ENCODE results near the gene HSPA6.
"Not testable (repeated sequence)": the region's sequence is repeated elsewhere in the genome, so short reads cannot be mapped to it uniquely, and the experiment has no call there.

Gene HSPA6

DNA sequence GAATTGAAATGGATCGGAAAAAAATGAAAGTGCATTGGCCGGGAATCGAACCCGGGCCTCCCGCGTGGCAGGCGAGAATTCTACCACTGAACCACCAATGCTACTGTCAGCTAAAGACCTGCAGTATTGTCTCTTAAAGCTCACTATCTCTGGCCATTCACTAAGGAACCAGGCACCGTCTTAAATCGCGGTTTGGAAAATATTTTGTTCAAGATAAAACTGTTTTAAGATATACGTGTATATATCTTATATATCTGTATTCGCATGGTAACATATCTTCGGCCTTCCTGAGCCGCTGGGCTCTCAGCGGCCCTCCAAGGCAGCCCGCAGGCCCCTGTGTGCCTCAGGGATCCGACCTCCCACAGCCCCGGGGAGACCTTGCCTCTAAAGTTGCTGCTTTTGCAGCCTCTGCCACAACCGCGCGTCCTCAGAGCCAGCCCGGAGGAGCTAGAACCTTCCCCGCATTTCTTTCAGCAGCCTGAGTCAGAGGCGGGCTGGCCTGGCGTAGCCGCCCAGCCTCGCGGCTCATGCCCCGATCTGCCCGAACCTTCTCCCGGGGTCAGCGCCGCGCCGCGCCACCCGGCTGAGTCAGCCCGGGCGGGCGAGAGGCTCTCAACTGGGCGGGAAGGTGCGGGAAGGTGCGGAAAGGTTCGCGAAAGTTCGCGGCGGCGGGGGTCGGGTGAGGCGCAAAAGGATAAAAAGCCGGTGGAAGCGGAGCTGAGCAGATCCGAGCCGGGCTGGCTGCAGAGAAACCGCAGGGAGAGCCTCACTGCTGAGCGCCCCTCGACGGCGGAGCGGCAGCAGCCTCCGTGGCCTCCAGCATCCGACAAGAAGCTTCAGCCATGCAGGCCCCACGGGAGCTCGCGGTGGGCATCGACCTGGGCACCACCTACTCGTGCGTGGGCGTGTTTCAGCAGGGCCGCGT is at the start of gene HSPA6 (continued):
- TF ChIP-seq, protein P1, sequence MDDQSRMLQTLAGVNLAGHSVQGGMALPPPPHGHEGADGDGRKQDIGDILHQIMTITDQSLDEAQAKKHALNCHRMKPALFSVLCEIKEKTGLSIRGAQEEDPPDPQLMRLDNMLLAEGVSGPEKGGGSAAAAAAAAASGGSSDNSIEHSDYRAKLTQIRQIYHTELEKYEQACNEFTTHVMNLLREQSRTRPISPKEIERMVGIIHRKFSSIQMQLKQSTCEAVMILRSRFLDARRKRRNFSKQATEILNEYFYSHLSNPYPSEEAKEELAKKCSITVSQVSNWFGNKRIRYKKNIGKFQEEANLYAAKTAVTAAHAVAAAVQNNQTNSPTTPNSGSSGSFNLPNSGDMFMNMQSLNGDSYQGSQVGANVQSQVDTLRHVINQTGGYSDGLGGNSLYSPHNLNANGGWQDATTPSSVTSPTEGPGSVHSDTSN (CRISPR knock-in tag; IDR thresholded peaks at IDR 0.05), result 0 out of 2 replicates have a peak, but pooled peaks have one; percentile 56
- TF ChIP-seq ZBTB17 (tag by site-specific recombination; IDR thresholded peaks at IDR 0.05) (peak; percentile 57), SP3 (tag by site-specific recombination; IDR thresholded peaks at IDR 0.05) (0 out of 2 replicates have a peak, but pooled peaks have one; percentile 11), ZXDB (tag by site-specific recombination; IDR thresholded peaks at IDR 0.05) (peak; percentile 56), ZBTB8A (tag by site-specific recombination; IDR thresholded peaks at IDR 0.05) (peak; percentile 91), KLF10 (tag by site-specific recombination; IDR thresholded peaks at IDR 0.05) (peak; percentile 40; the same call in 1 of the 2 replicates), GLIS2 (tag by site-specific recombination; IDR thresholded peaks at IDR 0.05) (peak; percentile 74), ZNF629 (tag by site-specific recombination; IDR thresholded peaks at IDR 0.05) (0 out of 2 replicates have a peak, but pooled peaks have one; percentile 30), YY2 (tag by site-specific recombination; IDR thresholded peaks at IDR 0.05) (peak; percentile 34; the same call in 1 of the 2 replicates), KLF8 (tag by site-specific recombination; IDR thresholded peaks at IDR 0.05) (peak; percentile 26; the same call in 1 of the 2 replicates), ZNF394 (tag by site-specific recombination; IDR thresholded peaks at IDR 0.05; ENCODE audit: borderline replicate concordance) (peak; percentile 40), ZNF558 (tag by site-specific recombination; IDR thresholded peaks at IDR 0.05) (peak; percentile 39; the same call in 1 of the 2 replicates), ZNF600 (tag by site-specific recombination; IDR thresholded peaks at IDR 0.05) (peak; percentile 59), ZNF639 (tag by site-specific recombination; IDR thresholded peaks at IDR 0.05) (peak; percentile 60; the same call in 1 of the 2 replicates), ZNF777 (tag by site-specific recombination; IDR thresholded peaks at IDR 0.05; ENCODE audit: borderline replicate concordance) (peak; percentile 86; the same call in 1 of the 2 replicates), ZNF24 (tag by site-specific recombination; IDR thresholded peaks at IDR 0.05) (peak; percentile 49; the same call in 1 of the 2 replicates), ZBTB44 (tag by site-specific recombination; IDR thresholded peaks at IDR 0.05) (peak; percentile 32; the same call in 1 of the 2 replicates), ZNF580 (tag by site-specific recombination; IDR thresholded peaks at IDR 0.05) (peak; percentile 67; the same call in 1 of the 2 replicates), ZNF2 (tag by site-specific recombination; IDR thresholded peaks at IDR 0.05) (0 out of 2 replicates have a peak, but pooled peaks have one; percentile 53), ZNF561 (tag by site-specific recombination; IDR thresholded peaks at IDR 0.05; ENCODE audit: borderline replicate concordance) (peak; percentile 75; the same call in 1 of the 2 replicates), ZBTB48 (tag by site-specific recombination; IDR thresholded peaks at IDR 0.05) (peak; percentile 87), ZNF660 (tag by site-specific recombination; IDR thresholded peaks at IDR 0.05) (peak; percentile 78), ZNF501 (tag by site-specific recombination; IDR thresholded peaks at IDR 0.05) (peak; percentile 54; the same call in 1 of the 2 replicates), ZEB2 (tag by site-specific recombination; IDR thresholded peaks at IDR 0.05) (peak; percentile 17; the same call in 1 of the 2 replicates), ZNF76 (tag by site-specific recombination; IDR thresholded peaks at IDR 0.05; ENCODE audit: borderline replicate concordance, low read depth) (peak; percentile 40; the same call in 1 of the 2 replicates), ZFP37 (tag by site-specific recombination; IDR thresholded peaks at IDR 0.05) (0 out of 2 replicates have a peak, but pooled peaks have one; percentile 52)
- TF ChIP-seq, protein P2, sequence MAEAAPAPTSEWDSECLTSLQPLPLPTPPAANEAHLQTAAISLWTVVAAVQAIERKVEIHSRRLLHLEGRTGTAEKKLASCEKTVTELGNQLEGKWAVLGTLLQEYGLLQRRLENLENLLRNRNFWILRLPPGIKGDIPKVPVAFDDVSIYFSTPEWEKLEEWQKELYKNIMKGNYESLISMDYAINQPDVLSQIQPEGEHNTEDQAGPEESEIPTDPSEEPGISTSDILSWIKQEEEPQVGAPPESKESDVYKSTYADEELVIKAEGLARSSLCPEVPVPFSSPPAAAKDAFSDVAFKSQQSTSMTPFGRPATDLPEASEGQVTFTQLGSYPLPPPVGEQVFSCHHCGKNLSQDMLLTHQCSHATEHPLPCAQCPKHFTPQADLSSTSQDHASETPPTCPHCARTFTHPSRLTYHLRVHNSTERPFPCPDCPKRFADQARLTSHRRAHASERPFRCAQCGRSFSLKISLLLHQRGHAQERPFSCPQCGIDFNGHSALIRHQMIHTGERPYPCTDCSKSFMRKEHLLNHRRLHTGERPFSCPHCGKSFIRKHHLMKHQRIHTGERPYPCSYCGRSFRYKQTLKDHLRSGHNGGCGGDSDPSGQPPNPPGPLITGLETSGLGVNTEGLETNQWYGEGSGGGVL (tag by site-specific recombination; IDR thresholded peaks at IDR 0.05), result peak; percentile 79
- TF ChIP-seq, protein P3, sequence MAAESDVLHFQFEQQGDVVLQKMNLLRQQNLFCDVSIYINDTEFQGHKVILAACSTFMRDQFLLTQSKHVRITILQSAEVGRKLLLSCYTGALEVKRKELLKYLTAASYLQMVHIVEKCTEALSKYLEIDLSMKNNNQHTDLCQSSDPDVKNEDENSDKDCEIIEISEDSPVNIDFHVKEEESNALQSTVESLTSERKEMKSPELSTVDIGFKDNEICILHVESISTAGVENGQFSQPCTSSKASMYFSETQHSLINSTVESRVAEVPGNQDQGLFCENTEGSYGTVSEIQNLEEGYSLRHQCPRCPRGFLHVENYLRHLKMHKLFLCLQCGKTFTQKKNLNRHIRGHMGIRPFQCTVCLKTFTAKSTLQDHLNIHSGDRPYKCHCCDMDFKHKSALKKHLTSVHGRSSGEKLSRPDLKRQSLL (tag by site-specific recombination; IDR thresholded peaks at IDR 0.05), result peak; percentile 58

DNA sequence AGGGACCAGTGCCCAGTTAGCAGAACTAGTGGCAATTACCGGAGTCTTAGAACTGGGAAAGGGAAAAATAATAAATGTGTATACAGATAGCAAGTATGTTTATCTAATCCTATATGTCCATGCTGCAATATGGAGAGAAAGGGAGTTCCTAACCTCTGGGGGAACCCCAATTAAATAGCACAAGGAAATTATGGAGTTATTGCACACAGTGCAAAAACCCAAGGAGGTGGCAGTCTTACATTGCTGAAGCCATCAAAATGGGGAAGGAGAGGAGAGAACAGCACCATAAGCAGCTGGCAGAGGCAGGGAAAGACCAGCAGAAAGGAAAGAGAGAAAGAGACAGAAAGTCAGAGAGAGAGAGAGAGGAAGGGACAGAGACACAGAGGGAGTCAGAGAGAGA is 46.6 kb upstream of the HSPA6 start:
- POLR2A ChIA-PET; H3K9me3 ChIP-seq (ENCODE audit: control insufficient read depth, insufficient read depth, low read depth, low read length); H3K27ac ChIP-seq (ENCODE audit: extremely low read depth, low read depth, low read length); H3K4me1 ChIP-seq (ENCODE audit: control insufficient read depth, insufficient read depth, low read length); H3K4me3 ChIP-seq (ENCODE audit: low read depth, low read length); H3K36me3 ChIP-seq (ENCODE audit: control insufficient read depth in 2 of 2, insufficient read depth in 1 of 2, low read length in 2 of 2): not testable (repeated sequence)
- CTCF ChIA-PET, result interaction anchor here (0.6 kb wide), 1 partner anchor 1234 kb away, joined by 5 read pairs; no protein-coding TSS in a partner anchor
